Measurements from ENCODE around the gene ZNF418. TPM values are rescaled to one million over a fixed set of nuclear protein-coding genes. Genes with fewer than 3 reads are reported as not detected.
"Not testable (repeated sequence)": the region's sequence is repeated elsewhere in the genome, so short reads cannot be mapped to it uniquely, and the experiment has no call there.

The ZNF418 gene
- polyA plus RNA-seq, 3 donors = 0.79 to 2.2 (median 0.94) TPM

GRCh38 chr19:57903618-57904184, 31.5 kb downstream of the ZNF418 start:
- no peak overlapping the region for H3K27ac ChIP-seq (ENCODE audit: low read depth, low read length)
- WGBS, 3 donors = 67 to 69% (median 68%) methylated on average over 7 of the region's 7 CpGs

GRCh38 chr19:57900311-57900710, 34.9 kb downstream of the ZNF418 start:
- no peak overlapping the region for H3K27ac ChIP-seq (ENCODE audit: low read depth, low read length)
- 57 to 78% (median 61%) methylated on average over 5 of the region's 5 CpGs for WGBS, 3 donors

- H3K27ac ChIP-seq (ENCODE audit: low read depth, low read length) = not testable (repeated sequence)
- 44 to 60% (median 58%) methylated on average over 3 of the region's 3 CpGs for WGBS, 3 donors
Measured at GRCh38 chr19:57890706-57891105, 44.5 kb downstream of the ZNF418 start.

GRCh38 chr19:57888560-57889231, 46.5 kb downstream of the ZNF418 start, which contains the start of gene ZNF814:
Gene ZNF814 (minus strand): TSS chr19:57889037. CDS start chr19:57888802, 235 bp downstream.
- no peak within 1 kb of the TSS for H3K27ac ChIP-seq (ENCODE audit: low read depth, low read length)
- WGBS, 3 donors = 1 to 4% (median 2%) methylated on average over 42 to 43 of the region's 43 CpGs

- 6 to 12% (median 9%) methylated on average over 8 of the region's 8 CpGs for WGBS, 3 donors
- no peak overlapping the region for H3K27ac ChIP-seq (ENCODE audit: low read depth, low read length)
Measured at GRCh38 chr19:57888107-57888559, 47.1 kb downstream of the ZNF418 start.

GRCh38 chr19:57887195-57887941, 47.8 kb downstream of the ZNF418 start:
- H3K27ac ChIP-seq (ENCODE audit: low read depth, low read length) = no peak overlapping the region
- WGBS, 3 donors = 21 to 46% (median 41%) methylated on average over 6 of the region's 6 CpGs

- no peak overlapping the region for H3K27ac ChIP-seq (ENCODE audit: low read depth, low read length)
- 82 to 90% (median 84%) methylated on average over 3 of the region's 3 CpGs for WGBS, 3 donors
Measured at GRCh38 chr19:57886046-57886445, 49.2 kb downstream of the ZNF418 start.

GRCh38 chr19:57873883-57874799, 61.1 kb downstream of the ZNF418 start:
- not testable (repeated sequence) for H3K27ac ChIP-seq (ENCODE audit: low read depth, low read length)
- WGBS, 3 donors = 92 to 94% (median 93%) methylated on average over 8 of the region's 8 CpGs

GRCh38 chr19:57872450-57872849, 62.8 kb downstream of the ZNF418 start:
- H3K27ac ChIP-seq (ENCODE audit: low read depth, low read length) = no peak overlapping the region

Other genes starting within 250 kb of the ZNF418 start
- gene ZNF154, start 226.2 kb downstream of the ZNF418 start, polyA plus RNA-seq = under 1 TPM; 0.67 to 0.79 (median 0.67) TPM
- 1 to 10 TPM; 1.5 to 3.4 (median 2.5) TPM for gene ZNF671, start 207.8 kb downstream of the ZNF418 start, polyA plus RNA-seq
- 1 to 10 TPM; 2.2 to 4.4 (median 2.8) TPM for gene ZNF776, start 188.6 kb downstream of the ZNF418 start, polyA plus RNA-seq
- gene ZNF586, start 165.7 kb downstream of the ZNF418 start, polyA plus RNA-seq = 1 to 10 TPM; 3.3 to 6.1 (median 3.8) TPM
- 1 to 10 TPM; 2.2 to 3.4 (median 3.0) TPM for gene ZNF552, start 120.5 kb downstream of the ZNF418 start, polyA plus RNA-seq
- gene ZNF587B, start 105.1 kb downstream of the ZNF418 start, polyA plus RNA-seq = 1 to 10 TPM; 2.5 to 5.2 (median 5.1) TPM
- 1 to 10 TPM; 5.1 to 6.5 (median 6.5) TPM for gene ZNF587, start 85.5 kb downstream of the ZNF418 start, polyA plus RNA-seq
- 1 to 10 TPM; 2.7 to 4.1 (median 4.0) TPM for gene ZNF814, start 46.4 kb downstream of the ZNF418 start, polyA plus RNA-seq
- gene ZNF417, start 18.8 kb downstream of the ZNF418 start, polyA plus RNA-seq = 1 to 10 TPM; 2.2 to 2.6 (median 2.5) TPM
- 1 to 10 TPM; 1.1 to 2.5 (median 1.5) TPM for gene ZNF256, start 12.3 kb upstream of the ZNF418 start, polyA plus RNA-seq
- gene C19orf18, start 39.1 kb upstream of the ZNF418 start, polyA plus RNA-seq = 1 to 10 TPM in 1 of 3 donors, under 1 TPM in 2; 0.23 to 2.2 (median 0.56) TPM
- gene ZNF606, start 67.4 kb upstream of the ZNF418 start, polyA plus RNA-seq = 1 to 10 TPM; 3.9 to 6.0 (median 4.8) TPM
- under 1 TPM in 2 of 3 donors, not detected in 1; 0.11 to 0.28 TPM for gene ZSCAN1, start 98.6 kb upstream of the ZNF418 start, polyA plus RNA-seq
- gene ZNF135, start 123.9 kb upstream of the ZNF418 start, polyA plus RNA-seq = 1 to 10 TPM; 2.5 to 3.4 (median 3.1) TPM
- 10 to 100 TPM; 25.7 to 32.7 (median 32.0) TPM for gene ZSCAN18, start 162.8 kb upstream of the ZNF418 start, polyA plus RNA-seq
- gene ZNF329, start 215.4 kb upstream of the ZNF418 start, polyA plus RNA-seq = 1 to 10 TPM; 2.3 to 5.8 (median 3.0) TPM
- 10 to 100 TPM in 2 of 3 donors, 1 to 10 TPM in 1; 9.5 to 12.4 (median 11.0) TPM for gene ZNF274, start 247.7 kb upstream of the ZNF418 start, polyA plus RNA-seq

Data from adipose tissue (tissue), 3 donors.